ENCODE results near the gene FAM222A. TPM values are rescaled to one million over a fixed set of nuclear protein-coding genes. Genes with fewer than 3 reads are reported as not detected.

FAM222A gene
- total and polyA plus RNA-seq, 7 donors, result 1.1 to 3.3 (median 2.1) TPM

DNA sequence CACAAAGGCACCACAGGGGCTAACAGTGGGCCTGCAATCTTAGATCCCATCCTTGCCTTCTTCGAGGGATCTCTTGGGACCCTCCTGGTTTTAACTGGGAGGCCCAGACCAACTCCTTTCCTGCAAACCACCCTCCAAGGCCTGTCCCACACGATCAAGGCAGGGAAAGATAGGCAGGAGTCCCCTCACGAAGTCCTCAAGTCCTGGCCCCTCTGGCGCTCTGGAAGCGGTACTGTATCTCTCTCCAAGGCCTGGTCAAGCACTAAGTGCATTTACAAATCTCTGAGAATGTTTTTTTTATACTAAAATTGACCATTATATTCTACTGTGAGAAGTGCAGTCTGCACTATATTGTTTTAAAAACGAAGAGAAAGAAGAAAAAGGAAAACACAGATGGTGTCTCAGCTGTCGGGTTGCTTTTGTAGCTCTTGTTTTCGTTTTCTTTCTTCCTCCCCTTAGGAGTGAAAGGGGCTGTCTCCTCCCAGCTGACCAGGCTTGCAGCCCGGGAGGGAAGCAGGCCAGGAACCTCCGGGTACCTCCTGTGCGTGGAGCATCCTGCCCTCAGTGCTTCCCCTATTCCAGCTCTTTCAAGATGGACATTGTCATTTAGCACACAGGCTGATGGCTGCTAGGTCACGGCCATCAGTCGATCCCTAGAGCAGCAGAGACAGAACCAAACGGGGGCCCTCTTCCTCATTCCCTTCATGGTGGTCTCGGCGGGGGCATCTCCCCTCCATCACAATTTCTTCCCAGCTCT, 56.7 kb downstream of the FAM222A start:
- peak; percentile 56 for DNase-seq
- no peak overlapping the region for H3K27ac ChIP-seq
- WGBS, 2 donors, result 79 to 83% methylated on average over 16 of the region's 16 CpGs

DNA sequence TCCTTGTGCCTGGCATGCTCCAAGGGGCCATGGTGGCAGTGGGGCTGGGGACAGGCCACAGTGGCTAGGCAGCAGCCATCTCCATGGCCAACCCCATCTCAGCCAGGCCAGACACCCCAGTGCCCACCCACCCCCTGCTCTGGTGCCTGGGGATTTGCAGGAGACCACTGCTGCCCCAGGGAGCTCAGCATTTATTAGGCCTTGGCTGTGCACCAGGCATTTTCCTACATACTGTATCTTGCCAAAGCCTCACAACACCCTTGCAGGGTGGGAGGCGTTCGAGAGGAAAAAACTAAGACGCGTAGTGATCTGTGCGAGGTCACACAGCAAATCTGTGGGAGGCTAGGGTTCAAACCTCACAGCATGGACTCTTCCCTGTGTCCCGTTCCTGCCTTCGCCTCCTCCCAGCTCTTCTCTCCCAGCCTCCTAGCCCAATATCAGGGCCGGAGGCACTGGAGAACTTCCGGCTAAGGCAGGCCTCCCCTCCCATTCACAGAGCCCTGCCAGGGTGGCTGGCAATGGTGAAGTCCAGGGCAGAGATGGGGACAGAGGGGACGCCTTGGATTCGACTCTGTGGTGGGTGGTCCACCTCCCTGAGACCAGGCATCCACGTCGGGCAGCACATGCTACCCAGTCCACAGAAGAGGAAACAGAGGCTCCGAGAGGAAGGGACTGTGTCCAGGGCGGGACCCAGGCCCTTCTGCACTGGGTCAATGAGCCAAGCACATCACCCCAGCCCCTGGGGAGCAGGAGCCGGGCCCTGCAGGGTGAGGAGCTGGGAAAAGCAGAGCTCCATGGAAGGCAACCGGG, 57.4 kb downstream of the FAM222A start:
- no peaks in the 10 kb centered on the region for H3K9me3 ChIP-seq
- 91 to 94% methylated on average over 17 of the region's 17 CpGs for WGBS, 2 donors
- H3K4me3 ChIP-seq, result no peak overlapping the region
- TF ChIP-seq POLR2A (IDR thresholded peaks at IDR 0.05), result no peak
- TF ChIP-seq, protein P1, sequence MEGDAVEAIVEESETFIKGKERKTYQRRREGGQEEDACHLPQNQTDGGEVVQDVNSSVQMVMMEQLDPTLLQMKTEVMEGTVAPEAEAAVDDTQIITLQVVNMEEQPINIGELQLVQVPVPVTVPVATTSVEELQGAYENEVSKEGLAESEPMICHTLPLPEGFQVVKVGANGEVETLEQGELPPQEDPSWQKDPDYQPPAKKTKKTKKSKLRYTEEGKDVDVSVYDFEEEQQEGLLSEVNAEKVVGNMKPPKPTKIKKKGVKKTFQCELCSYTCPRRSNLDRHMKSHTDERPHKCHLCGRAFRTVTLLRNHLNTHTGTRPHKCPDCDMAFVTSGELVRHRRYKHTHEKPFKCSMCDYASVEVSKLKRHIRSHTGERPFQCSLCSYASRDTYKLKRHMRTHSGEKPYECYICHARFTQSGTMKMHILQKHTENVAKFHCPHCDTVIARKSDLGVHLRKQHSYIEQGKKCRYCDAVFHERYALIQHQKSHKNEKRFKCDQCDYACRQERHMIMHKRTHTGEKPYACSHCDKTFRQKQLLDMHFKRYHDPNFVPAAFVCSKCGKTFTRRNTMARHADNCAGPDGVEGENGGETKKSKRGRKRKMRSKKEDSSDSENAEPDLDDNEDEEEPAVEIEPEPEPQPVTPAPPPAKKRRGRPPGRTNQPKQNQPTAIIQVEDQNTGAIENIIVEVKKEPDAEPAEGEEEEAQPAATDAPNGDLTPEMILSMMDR (IDR thresholded peaks at IDR 0.05), result no peak
- TF ChIP-seq EP300 (IDR thresholded peaks at IDR 0.05), result no peak
- no peak for TF ChIP-seq POLR2AphosphoS5 (IDR thresholded peaks at IDR 0.05)
- peak; percentile 57 for DNase-seq
- H3K27me3 ChIP-seq, result no peaks in the 10 kb centered on the region
- intact Hi-C loops (cut with DNase I), result loop anchor here (5.0 kb wide), 1 partner anchor 59 kb away; the partner anchor contains the start of gene FAM222A
- peaks cover 0 to 18% (median 11%) of the 10 kb centered on the region in 4 donors for H3K4me1 ChIP-seq
- H3K36me3 ChIP-seq, result no peaks in the 10 kb centered on the region
- no peak overlapping the region for H3K27ac ChIP-seq

More for the DNA sequence above, 56.7 kb downstream of the FAM222A start:
- Histone ChIP-seq H3K27me3 (no peaks in the 10 kb centered on the region), H3K4me1 (peaks cover 0 to 18% (median 11%) of the 10 kb centered on the region in 4 donors), H3K36me3 (no peaks in the 10 kb centered on the region), H3K4me3 (no peak overlapping the region), H3K9me3 (no peaks in the 10 kb centered on the region)
- TF ChIP-seq POLR2A (IDR thresholded peaks at IDR 0.05) (no peak), POLR2AphosphoS5 (IDR thresholded peaks at IDR 0.05) (no peak), EP300 (IDR thresholded peaks at IDR 0.05) (no peak)
- TF ChIP-seq, protein P1 (IDR thresholded peaks at IDR 0.05), result no peak
- intact Hi-C loops (cut with DNase I), result loop anchor here (5.0 kb wide), 1 partner anchor 58 kb away; the partner anchor contains the start of gene FAM222A

DNA sequence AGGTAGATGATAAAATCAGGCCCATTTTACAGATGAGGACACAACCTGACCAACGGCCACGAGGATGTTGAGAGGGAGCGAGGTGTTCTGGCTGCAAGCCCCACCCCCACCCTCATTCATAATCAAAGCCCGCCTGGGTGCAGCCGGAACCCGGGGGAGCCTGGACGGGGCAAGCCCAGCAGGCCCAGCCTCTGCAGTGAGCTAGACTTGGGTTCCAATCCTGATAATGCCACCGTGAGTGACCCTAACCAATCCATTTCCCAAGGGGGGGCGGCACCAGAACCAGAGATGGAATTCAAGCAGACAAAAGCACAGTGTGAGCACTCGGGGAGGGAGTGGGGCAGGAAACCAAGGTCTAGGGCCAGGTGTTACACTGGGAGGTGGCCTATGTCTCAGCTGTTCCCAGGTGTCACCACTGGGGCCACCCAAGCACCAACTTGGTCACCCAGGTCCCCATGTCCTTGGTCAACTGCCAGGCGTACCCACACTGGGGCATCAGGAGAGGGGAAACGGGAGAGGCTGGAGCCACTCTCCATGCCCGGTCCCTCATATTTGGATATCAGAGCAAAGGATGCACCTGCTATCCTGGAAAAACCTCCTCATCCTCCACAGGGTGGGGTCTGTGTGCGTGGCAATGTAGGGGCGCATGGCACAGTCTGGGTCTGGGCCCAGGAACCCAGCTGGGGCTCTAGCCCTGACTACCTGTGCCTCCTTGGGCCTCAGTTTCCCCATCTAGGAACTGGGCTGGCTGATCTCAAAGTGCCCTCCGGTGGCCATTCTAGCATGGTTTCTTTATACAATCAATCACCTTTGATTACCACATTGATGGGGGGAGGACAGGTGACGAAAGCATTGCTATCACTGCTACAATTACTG, 58.4 kb downstream of the FAM222A start:
- no peak overlapping the region for H3K27ac ChIP-seq
- H3K4me3 ChIP-seq, result no peak overlapping the region
- TF ChIP-seq POLR2A (IDR thresholded peaks at IDR 0.05) (no peak), EP300 (IDR thresholded peaks at IDR 0.05) (no peak), POLR2AphosphoS5 (IDR thresholded peaks at IDR 0.05) (no peak)
- TF ChIP-seq, protein P1 (IDR thresholded peaks at IDR 0.05), result no peak
- H3K27me3 ChIP-seq, result no peaks in the 10 kb centered on the region
- DNase-seq, result peak; percentile 56
- no peaks in the 10 kb centered on the region for H3K9me3 ChIP-seq
- peaks cover 0 to 18% (median 11%) of the 10 kb centered on the region in 4 donors for H3K4me1 ChIP-seq
- 87 to 91% methylated on average over 17 of the region's 17 CpGs for WGBS, 2 donors
- H3K36me3 ChIP-seq, result no peaks in the 10 kb centered on the region
- intact Hi-C loops (cut with DNase I), result loop anchor here (5.0 kb wide), 1 partner anchor 60 kb away; the partner anchor contains the start of gene FAM222A

DNA sequence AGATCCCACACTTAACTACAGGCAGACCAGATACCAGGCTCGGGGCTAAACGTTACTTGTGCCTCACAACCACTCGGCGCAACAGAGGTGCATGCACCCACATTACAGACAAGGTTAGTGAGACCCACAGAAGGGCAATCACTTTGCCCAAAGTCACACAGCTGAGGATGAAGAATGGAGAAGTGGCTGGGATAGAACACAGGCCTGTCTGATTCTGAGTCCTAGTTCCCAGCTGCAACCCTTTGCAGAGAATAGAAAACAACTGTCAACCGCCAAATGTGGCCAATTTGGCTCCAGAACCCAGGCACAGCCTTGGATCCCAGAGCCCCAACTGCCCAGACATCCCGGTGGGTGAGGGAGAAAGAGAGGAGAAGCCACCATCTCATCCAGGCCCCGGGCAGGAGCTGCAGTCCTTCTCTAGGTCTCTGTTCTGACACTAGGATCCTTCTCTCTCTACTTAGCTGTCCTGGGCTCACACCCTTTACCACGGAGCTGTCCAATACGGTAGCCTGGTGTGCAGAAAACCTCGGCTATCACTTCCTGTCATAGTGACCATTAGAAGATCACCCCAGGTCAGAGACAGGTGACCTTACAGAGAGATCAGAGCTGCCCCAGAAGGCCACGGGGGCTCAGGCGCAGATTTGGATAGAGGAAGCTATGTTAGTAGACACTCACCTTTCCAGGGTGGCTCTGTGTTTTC, 59.1 kb downstream of the FAM222A start:
- peak; percentile 30 for DNase-seq
- Histone ChIP-seq H3K36me3 (no peaks in the 10 kb centered on the region), H3K4me3 (no peak overlapping the region), H3K27ac (no peak overlapping the region), H3K9me3 (no peaks in the 10 kb centered on the region), H3K27me3 (no peaks in the 10 kb centered on the region), H3K4me1 (peaks cover 0 to 18% (median 11%) of the 10 kb centered on the region in 4 donors)
- TF ChIP-seq EP300 (IDR thresholded peaks at IDR 0.05), result no peak
- no peak for TF ChIP-seq POLR2A (IDR thresholded peaks at IDR 0.05)
- TF ChIP-seq POLR2AphosphoS5 (IDR thresholded peaks at IDR 0.05), result no peak
- TF ChIP-seq, protein P1 (IDR thresholded peaks at IDR 0.05), result no peak
- intact Hi-C loops (cut with DNase I), result loop anchor here (5.0 kb wide), 1 partner anchor 60 kb away; the partner anchor contains the start of gene FAM222A
- WGBS, 2 donors, result 37 to 59% methylated on average over 12 of the region's 12 CpGs
